Central memory CD8-positive, alpha-beta T cell (primary cell): Measurements from ENCODE around the gene NPTX1.

ENCODE experiments used
- ATAC-seq: fragments of 150-1000 bp; cut with Tn5 transposase; replicated peaks from 2 replicates; pipeline ENCODE4 v1.10.0; 2022; ENCODE audit warnings: mild to moderate bottlenecking, moderate FRiP score, moderate number of reproducible peaks; ENCODE audit not compliant: poor library complexity, severe bottlenecking; ENCODE audit errors: extremely low read depth
- DNase-seq, 2 donors: peaks; one replicate each; pipeline ENCODE4 v3.0.0; 2021; ENCODE audit warnings: low spot score in 2 of 2
- H3K27ac Mint-ChIP-seq: one replicate; pipeline ENCODE4 v1.8.0; 2022; ENCODE audit warnings: low read depth, mild to moderate bottlenecking, moderate library complexity, mixed read lengths
- H3K27me3 Mint-ChIP-seq: one replicate; pipeline ENCODE4 v1.8.0; 2022; ENCODE audit warnings: mixed read lengths
- H3K36me3 Mint-ChIP-seq: one replicate; pipeline ENCODE4 v1.8.0; 2022; ENCODE audit warnings: mild to moderate bottlenecking, moderate library complexity, mixed read lengths; ENCODE audit not compliant: insufficient read depth
- H3K4me1 Mint-ChIP-seq: one replicate; pipeline ENCODE4 v1.8.0; 2022; ENCODE audit warnings: mixed read lengths
- H3K4me3 Mint-ChIP-seq: one replicate; pipeline ENCODE4 v1.8.0; 2022; ENCODE audit warnings: mild to moderate bottlenecking, moderate library complexity, mixed read lengths
- H3K9me3 Mint-ChIP-seq: one replicate; pipeline ENCODE4 v1.8.0; 2022; ENCODE audit warnings: mixed read lengths

The NPTX1 gene

GRCh38 chr17:80418589-80418988 is 57.8 kb downstream of the NPTX1 start:
- H3K9me3 Mint-ChIP-seq, result no peaks in the 10 kb centered on the region
- peaks cover 11% of the 10 kb centered on the region for H3K27me3 Mint-ChIP-seq
- no peak overlapping the region for H3K4me3 Mint-ChIP-seq
- no peak for DNase-seq
- ATAC-seq, result no peak
- H3K4me1 Mint-ChIP-seq, result peaks cover 31% of the 10 kb centered on the region
- peaks cover 12% of the 10 kb centered on the region for H3K36me3 Mint-ChIP-seq
- no peak overlapping the region for H3K27ac Mint-ChIP-seq
